Measurements from ENCODE around the gene B4GALT4. TPM values are rescaled to one million over a fixed set of nuclear protein-coding genes. Genes with fewer than 3 reads are reported as not detected.
"Not testable (repeated sequence)": the region's sequence is repeated elsewhere in the genome, so short reads cannot be mapped to it uniquely, and the experiment has no call there.

Gene B4GALT4
- total RNA-seq, 1 donor, result 47.5 TPM

- no peak for TF ChIP-seq CTCF (IDR thresholded peaks at IDR 0.05; ENCODE audit: insufficient read depth, low read depth, low read length)
- no peak overlapping the region for H3K4me3 ChIP-seq (ENCODE audit: low read depth, low read length)
- DNase-seq (ENCODE audit: low read depth), result no peak
Measured at GRCh38 chr3:119243712-119244111, 3.0 kb upstream of the B4GALT4 start.

GRCh38 chr3:119243058-119243529 lies 2.4 kb upstream of the B4GALT4 start:
- not testable (repeated sequence) for H3K4me3 ChIP-seq (ENCODE audit: low read depth, low read length); DNase-seq (ENCODE audit: low read depth)

- not testable (repeated sequence) for H3K4me3 ChIP-seq (ENCODE audit: low read depth, low read length); DNase-seq (ENCODE audit: low read depth)
Measured at GRCh38 chr3:119242387-119243057, 1.8 kb upstream of the B4GALT4 start.

- no peak for TF ChIP-seq CTCF (IDR thresholded peaks at IDR 0.05; ENCODE audit: insufficient read depth, low read depth, low read length)
- peak overlapping the region; percentile 78 for H3K4me3 ChIP-seq (ENCODE audit: low read depth, low read length)
- DNase-seq (ENCODE audit: low read depth), result peak; percentile 35
Measured at GRCh38 chr3:119240101-119240590, 532 bp downstream of the B4GALT4 start.

GRCh38 chr3:119239206-119239820 lies 1.4 kb downstream of the B4GALT4 start:
- peak overlapping the region; percentile 78 for H3K4me3 ChIP-seq (ENCODE audit: low read depth, low read length)
- DNase-seq (ENCODE audit: low read depth), result peak; percentile 37
- no peak for TF ChIP-seq CTCF (IDR thresholded peaks at IDR 0.05; ENCODE audit: insufficient read depth, low read depth, low read length)

GRCh38 chr3:119238363-119238762 lies 2.3 kb downstream of the B4GALT4 start:
- no peak for TF ChIP-seq CTCF (IDR thresholded peaks at IDR 0.05; ENCODE audit: insufficient read depth, low read depth, low read length)
- peak; percentile 16 for DNase-seq (ENCODE audit: low read depth)
- H3K4me3 ChIP-seq (ENCODE audit: low read depth, low read length), result peak overlapping the region; percentile 78

GRCh38 chr3:119237299-119237698 lies 3.4 kb downstream of the B4GALT4 start:
- peak; percentile 30 for DNase-seq (ENCODE audit: low read depth)
- no peak overlapping the region for H3K4me3 ChIP-seq (ENCODE audit: low read depth, low read length)
- no peak for TF ChIP-seq CTCF (IDR thresholded peaks at IDR 0.05; ENCODE audit: insufficient read depth, low read depth, low read length)

GRCh38 chr3:119236756-119237155 lies 3.9 kb downstream of the B4GALT4 start:
- H3K4me3 ChIP-seq (ENCODE audit: low read depth, low read length), result no peak overlapping the region
- no peak for DNase-seq (ENCODE audit: low read depth)
- TF ChIP-seq CTCF (IDR thresholded peaks at IDR 0.05; ENCODE audit: insufficient read depth, low read depth, low read length), result no peak

All from fibroblast of villous mesenchyme (primary cell).